HEK293 (cell line): ENCODE results near the gene SLC39A7.

ENCODE experiments used
- IKZF3 ChIP-seq: fragments of 450-650 bp; IDR thresholded peaks from 2 replicates; pipeline ENCODE4 v1.5.0; 2018; ENCODE audit warnings: missing biosample characterization, mild to moderate bottlenecking, missing genetic modification characterization, moderate library complexity
- SCRT2 ChIP-seq: fragments of 450-650 bp; formaldehyde crosslinking; IDR thresholded peaks from 2 replicates; pipeline ENCODE4 v1.5.1; 2016; ENCODE audit warnings: missing biosample characterization, missing genetic modification characterization
- ZBTB17 ChIP-seq: fragments of 450-650 bp; formaldehyde crosslinking; IDR thresholded peaks from 2 replicates; pipeline ENCODE4 v1.5.1; 2016; ENCODE audit warnings: missing biosample characterization, missing genetic modification characterization
- ZIC2 ChIP-seq: fragments of 450-650 bp; formaldehyde crosslinking; IDR thresholded peaks from 2 replicates; pipeline ENCODE4 v1.5.1; 2016; ENCODE audit warnings: missing biosample characterization, missing genetic modification characterization
- ZNF112 ChIP-seq: fragments of 450-650 bp; formaldehyde crosslinking; IDR thresholded peaks from 2 replicates; pipeline ENCODE4 v1.5.0; 2017; ENCODE audit warnings: missing biosample characterization, missing genetic modification characterization
- ZNF114 ChIP-seq: fragments of 450-650 bp; formaldehyde crosslinking; IDR thresholded peaks from 2 replicates; pipeline ENCODE4 v1.5.0; 2017; ENCODE audit warnings: missing biosample characterization, missing genetic modification characterization
- ZNF366 ChIP-seq: fragments of 450-650 bp; formaldehyde crosslinking; conservative IDR thresholded peaks from 2 replicates; pipeline ENCODE4 v1.5.1; 2016; ENCODE audit warnings: missing biosample characterization, missing genetic modification characterization
- ZNF394 ChIP-seq: fragments of 450-650 bp; formaldehyde crosslinking; IDR thresholded peaks from 2 replicates; pipeline ENCODE4 v1.5.1; 2016; ENCODE audit warnings: missing biosample characterization, missing genetic modification characterization, mild to moderate bottlenecking, moderate library complexity, borderline replicate concordance
- ZNF433 ChIP-seq: fragments of 450-650 bp; formaldehyde crosslinking; IDR thresholded peaks from 2 replicates; pipeline ENCODE4 v1.5.1; 2016; ENCODE audit warnings: missing biosample characterization, missing genetic modification characterization, low read depth
- ZNF664 ChIP-seq: fragments of 450-650 bp; formaldehyde crosslinking; IDR thresholded peaks from 2 replicates; pipeline ENCODE4 v1.5.1; 2016; ENCODE audit warnings: missing biosample characterization, missing genetic modification characterization
- ZNF792 ChIP-seq: fragments of 450-650 bp; formaldehyde crosslinking; IDR thresholded peaks from 2 replicates; pipeline ENCODE4 v1.5.1; 2016; ENCODE audit warnings: missing biosample characterization, missing genetic modification characterization
- ZNF843 ChIP-seq: fragments of 450-650 bp; formaldehyde crosslinking; IDR thresholded peaks from 2 replicates; pipeline ENCODE4 v1.5.1; 2016; ENCODE audit warnings: missing biosample characterization, missing genetic modification characterization
- ZSCAN23 ChIP-seq: fragments of 450-650 bp; formaldehyde crosslinking; IDR thresholded peaks from 2 replicates; pipeline ENCODE4 v1.5.1; 2016; ENCODE audit warnings: missing biosample characterization, missing genetic modification characterization
- TF ChIP-seq, protein P1 (sequence below): fragments of 450-650 bp; formaldehyde crosslinking; IDR thresholded peaks from 2 replicates; pipeline ENCODE4 v1.5.1; 2016; ENCODE audit warnings: missing biosample characterization, missing genetic modification characterization
- TF ChIP-seq, protein P2 (sequence below): fragments of 450-650 bp; formaldehyde crosslinking; IDR thresholded peaks from 2 replicates; pipeline ENCODE4 v1.5.1; 2016; ENCODE audit warnings: missing biosample characterization, missing genetic modification characterization
- TF ChIP-seq, protein P3 (sequence below): fragments of 450-650 bp; formaldehyde crosslinking; IDR thresholded peaks from 2 replicates; pipeline ENCODE4 v1.5.1; 2017; ENCODE audit warnings: missing biosample characterization, missing genetic modification characterization
- TF ChIP-seq, protein P4 (sequence below): fragments of 450-650 bp; formaldehyde crosslinking; IDR thresholded peaks from 2 replicates; pipeline ENCODE4 v1.5.1; 2016; ENCODE audit warnings: missing biosample characterization, missing genetic modification characterization
- TF ChIP-seq, protein P5 (sequence below): fragments of 450-650 bp; formaldehyde crosslinking; IDR thresholded peaks from 2 replicates; pipeline ENCODE4 v1.5.1; 2016; ENCODE audit warnings: missing biosample characterization, missing genetic modification characterization
- TF ChIP-seq, protein P6 (sequence below): fragments of 450-650 bp; formaldehyde crosslinking; conservative IDR thresholded peaks from 2 replicates; pipeline ENCODE4 v1.5.1; 2016; ENCODE audit warnings: low read depth, missing biosample characterization, missing genetic modification characterization

Gene SLC39A7

DNA sequence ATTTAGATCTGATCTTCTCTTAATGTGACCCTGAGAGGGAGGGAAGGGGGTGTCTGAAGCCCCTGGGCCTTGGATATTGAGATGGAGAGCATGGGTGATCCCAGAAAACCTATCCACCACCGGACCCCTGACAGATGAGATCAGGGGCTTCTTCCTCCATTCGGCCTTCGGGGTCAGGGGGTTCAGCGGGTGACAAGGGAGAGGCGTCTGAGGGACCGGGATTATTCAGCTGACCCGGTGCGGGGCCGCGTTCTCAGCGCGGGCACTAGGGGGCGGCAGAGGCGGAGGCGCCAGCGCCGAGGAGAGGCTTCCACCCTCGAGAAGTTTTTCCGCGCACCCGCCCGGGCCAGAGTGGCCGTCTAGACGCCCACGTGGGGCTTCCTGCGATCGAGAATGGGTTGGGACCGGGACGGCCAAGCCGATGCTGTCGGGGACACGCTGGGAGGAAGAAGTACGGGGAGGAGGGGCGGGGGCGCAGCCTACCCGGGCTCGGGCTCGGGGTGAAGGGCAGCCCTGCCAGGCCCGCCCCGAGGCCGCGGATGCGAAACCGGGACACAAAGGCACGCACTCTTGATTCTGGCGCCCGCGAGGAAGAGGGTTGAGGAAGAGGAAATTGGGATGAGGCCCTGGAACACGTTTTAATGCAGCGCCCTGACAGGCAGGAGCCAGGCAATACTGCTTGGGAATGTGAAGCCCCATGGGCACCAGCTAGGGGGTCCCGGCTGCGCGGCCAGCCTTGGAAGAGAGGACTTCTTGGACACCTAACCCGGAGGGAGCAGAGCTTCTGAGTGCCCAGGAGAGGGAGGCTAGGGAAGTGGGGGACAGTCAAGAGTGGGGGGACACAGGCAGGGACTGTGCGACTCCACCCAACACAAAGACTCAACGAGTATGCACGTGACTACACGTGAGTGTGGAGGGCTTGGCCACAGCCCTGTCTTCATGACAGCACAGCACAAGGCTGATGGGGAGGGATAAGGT is 39.0 kb upstream of the SLC39A7 start (continued):
- TF ChIP-seq ZNF394 (tag by site-specific recombination) (peak; percentile 33; the same call in 1 of the 2 replicates), ZNF366 (tag by site-specific recombination) (no peak), IKZF3 (tag by site-specific recombination) (no peak), ZNF433 (tag by site-specific recombination) (no peak), ZBTB17 (tag by site-specific recombination) (0 out of 2 replicates have a peak, but pooled peaks have one; percentile 20), ZNF112 (tag by site-specific recombination) (no peak), ZNF843 (tag by site-specific recombination) (no peak), ZNF114 (no peak), ZNF664 (tag by site-specific recombination) (no peak), SCRT2 (tag by site-specific recombination) (no peak), ZIC2 (no peak), ZSCAN23 (tag by site-specific recombination) (no peak), ZNF792 (tag by site-specific recombination) (no peak)
- TF ChIP-seq, protein P1, sequence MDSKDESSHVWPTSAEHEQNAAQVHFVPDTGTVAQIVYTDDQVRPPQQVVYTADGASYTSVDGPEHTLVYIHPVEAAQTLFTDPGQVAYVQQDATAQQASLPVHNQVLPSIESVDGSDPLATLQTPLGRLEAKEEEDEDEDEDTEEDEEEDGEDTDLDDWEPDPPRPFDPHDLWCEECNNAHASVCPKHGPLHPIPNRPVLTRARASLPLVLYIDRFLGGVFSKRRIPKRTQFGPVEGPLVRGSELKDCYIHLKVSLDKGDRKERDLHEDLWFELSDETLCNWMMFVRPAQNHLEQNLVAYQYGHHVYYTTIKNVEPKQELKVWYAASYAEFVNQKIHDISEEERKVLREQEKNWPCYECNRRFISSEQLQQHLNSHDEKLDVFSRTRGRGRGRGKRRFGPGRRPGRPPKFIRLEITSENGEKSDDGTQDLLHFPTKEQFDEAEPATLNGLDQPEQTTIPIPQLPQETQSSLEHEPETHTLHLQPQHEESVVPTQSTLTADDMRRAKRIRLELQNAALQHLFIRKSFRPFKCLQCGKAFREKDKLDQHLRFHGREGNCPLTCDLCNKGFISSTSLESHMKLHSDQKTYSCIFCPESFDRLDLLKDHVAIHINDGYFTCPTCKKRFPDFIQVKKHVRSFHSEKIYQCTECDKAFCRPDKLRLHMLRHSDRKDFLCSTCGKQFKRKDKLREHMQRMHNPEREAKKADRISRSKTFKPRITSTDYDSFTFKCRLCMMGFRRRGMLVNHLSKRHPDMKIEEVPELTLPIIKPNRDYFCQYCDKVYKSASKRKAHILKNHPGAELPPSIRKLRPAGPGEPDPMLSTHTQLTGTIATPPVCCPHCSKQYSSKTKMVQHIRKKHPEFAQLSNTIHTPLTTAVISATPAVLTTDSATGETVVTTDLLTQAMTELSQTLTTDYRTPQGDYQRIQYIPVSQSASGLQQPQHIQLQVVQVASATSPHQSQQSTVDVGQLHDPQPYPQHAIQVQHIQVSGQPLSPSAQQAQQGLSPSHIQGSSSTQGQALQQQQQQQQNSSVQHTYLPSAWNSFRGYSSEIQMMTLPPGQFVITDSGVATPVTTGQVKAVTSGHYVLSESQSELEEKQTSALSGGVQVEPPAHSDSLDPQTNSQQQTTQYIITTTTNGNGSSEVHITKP (tag by site-specific recombination), result peak; percentile 61
- TF ChIP-seq, protein P2, sequence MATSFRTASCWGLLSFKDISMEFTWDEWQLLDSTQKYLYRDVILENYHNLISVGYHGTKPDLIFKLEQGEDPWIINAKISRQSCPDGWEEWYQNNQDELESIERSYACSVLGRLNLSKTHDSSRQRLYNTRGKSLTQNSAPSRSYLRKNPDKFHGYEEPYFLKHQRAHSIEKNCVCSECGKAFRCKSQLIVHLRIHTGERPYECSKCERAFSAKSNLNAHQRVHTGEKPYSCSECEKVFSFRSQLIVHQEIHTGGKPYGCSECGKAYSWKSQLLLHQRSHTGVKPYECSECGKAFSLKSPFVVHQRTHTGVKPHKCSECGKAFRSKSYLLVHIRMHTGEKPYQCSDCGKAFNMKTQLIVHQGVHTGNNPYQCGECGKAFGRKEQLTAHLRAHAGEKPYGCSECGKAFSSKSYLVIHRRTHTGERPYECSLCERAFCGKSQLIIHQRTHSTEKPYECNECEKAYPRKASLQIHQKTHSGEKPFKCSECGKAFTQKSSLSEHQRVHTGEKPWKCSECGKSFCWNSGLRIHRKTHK (tag by site-specific recombination), result no peak
- TF ChIP-seq, protein P3, sequence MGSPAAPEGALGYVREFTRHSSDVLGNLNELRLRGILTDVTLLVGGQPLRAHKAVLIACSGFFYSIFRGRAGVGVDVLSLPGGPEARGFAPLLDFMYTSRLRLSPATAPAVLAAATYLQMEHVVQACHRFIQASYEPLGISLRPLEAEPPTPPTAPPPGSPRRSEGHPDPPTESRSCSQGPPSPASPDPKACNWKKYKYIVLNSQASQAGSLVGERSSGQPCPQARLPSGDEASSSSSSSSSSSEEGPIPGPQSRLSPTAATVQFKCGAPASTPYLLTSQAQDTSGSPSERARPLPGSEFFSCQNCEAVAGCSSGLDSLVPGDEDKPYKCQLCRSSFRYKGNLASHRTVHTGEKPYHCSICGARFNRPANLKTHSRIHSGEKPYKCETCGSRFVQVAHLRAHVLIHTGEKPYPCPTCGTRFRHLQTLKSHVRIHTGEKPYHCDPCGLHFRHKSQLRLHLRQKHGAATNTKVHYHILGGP, result no peak
- TF ChIP-seq, protein P4, sequence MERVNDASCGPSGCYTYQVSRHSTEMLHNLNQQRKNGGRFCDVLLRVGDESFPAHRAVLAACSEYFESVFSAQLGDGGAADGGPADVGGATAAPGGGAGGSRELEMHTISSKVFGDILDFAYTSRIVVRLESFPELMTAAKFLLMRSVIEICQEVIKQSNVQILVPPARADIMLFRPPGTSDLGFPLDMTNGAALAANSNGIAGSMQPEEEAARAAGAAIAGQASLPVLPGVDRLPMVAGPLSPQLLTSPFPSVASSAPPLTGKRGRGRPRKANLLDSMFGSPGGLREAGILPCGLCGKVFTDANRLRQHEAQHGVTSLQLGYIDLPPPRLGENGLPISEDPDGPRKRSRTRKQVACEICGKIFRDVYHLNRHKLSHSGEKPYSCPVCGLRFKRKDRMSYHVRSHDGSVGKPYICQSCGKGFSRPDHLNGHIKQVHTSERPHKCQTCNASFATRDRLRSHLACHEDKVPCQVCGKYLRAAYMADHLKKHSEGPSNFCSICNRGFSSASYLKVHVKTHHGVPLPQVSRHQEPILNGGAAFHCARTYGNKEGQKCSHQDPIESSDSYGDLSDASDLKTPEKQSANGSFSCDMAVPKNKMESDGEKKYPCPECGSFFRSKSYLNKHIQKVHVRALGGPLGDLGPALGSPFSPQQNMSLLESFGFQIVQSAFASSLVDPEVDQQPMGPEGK (tag by site-specific recombination), result no peak
- TF ChIP-seq, protein P5, sequence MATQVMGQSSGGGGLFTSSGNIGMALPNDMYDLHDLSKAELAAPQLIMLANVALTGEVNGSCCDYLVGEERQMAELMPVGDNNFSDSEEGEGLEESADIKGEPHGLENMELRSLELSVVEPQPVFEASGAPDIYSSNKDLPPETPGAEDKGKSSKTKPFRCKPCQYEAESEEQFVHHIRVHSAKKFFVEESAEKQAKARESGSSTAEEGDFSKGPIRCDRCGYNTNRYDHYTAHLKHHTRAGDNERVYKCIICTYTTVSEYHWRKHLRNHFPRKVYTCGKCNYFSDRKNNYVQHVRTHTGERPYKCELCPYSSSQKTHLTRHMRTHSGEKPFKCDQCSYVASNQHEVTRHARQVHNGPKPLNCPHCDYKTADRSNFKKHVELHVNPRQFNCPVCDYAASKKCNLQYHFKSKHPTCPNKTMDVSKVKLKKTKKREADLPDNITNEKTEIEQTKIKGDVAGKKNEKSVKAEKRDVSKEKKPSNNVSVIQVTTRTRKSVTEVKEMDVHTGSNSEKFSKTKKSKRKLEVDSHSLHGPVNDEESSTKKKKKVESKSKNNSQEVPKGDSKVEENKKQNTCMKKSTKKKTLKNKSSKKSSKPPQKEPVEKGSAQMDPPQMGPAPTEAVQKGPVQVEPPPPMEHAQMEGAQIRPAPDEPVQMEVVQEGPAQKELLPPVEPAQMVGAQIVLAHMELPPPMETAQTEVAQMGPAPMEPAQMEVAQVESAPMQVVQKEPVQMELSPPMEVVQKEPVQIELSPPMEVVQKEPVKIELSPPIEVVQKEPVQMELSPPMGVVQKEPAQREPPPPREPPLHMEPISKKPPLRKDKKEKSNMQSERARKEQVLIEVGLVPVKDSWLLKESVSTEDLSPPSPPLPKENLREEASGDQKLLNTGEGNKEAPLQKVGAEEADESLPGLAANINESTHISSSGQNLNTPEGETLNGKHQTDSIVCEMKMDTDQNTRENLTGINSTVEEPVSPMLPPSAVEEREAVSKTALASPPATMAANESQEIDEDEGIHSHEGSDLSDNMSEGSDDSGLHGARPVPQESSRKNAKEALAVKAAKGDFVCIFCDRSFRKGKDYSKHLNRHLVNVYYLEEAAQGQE (tag by site-specific recombination), result no peak
- TF ChIP-seq, protein P6, sequence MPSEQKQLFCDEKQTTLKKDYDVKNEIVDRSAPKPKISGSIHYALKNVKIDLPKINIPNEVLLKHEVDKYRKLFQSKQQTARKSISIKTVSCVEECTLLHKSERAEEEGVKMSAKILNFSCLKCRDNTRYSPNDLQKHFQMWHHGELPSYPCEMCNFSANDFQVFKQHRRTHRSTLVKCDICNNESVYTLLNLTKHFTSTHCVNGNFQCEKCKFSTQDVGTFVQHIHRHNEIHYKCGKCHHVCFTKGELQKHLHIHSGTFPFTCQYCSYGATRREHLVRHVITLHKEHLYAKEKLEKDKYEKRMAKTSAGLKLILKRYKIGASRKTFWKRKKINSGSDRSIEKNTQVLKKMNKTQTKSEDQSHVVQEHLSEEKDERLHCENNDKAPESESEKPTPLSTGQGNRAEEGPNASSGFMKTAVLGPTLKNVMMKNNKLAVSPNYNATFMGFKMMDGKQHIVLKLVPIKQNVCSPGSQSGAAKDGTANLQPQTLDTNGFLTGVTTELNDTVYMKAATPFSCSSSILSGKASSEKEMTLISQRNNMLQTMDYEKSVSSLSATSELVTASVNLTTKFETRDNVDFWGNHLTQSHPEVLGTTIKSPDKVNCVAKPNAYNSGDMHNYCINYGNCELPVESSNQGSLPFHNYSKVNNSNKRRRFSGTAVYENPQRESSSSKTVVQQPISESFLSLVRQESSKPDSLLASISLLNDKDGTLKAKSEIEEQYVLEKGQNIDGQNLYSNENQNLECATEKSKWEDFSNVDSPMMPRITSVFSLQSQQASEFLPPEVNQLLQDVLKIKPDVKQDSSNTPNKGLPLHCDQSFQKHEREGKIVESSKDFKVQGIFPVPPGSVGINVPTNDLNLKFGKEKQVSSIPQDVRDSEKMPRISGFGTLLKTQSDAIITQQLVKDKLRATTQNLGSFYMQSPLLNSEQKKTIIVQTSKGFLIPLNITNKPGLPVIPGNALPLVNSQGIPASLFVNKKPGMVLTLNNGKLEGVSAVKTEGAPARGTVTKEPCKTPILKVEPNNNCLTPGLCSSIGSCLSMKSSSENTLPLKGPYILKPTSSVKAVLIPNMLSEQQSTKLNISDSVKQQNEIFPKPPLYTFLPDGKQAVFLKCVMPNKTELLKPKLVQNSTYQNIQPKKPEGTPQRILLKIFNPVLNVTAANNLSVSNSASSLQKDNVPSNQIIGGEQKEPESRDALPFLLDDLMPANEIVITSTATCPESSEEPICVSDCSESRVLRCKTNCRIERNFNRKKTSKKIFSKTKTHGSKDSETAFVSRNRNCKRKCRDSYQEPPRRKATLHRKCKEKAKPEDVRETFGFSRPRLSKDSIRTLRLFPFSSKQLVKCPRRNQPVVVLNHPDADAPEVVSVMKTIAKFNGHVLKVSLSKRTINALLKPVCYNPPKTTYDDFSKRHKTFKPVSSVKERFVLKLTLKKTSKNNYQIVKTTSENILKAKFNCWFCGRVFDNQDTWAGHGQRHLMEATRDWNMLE (tag by site-specific recombination), result 0 out of 2 replicates have a peak, but pooled peaks have one; percentile 9
